OCI-LY7 (cell line): ENCODE measurements around the gene CDC34. TPM values are rescaled to one million over a fixed set of nuclear protein-coding genes. Genes with fewer than 3 reads are reported as not detected.
A peak's percentile ranks its signal among the peaks of the same experiment; 100 is the strongest.

ENCODE experiments used
- BruUV-seq: library from RNA; stranded (reverse); fragments of 400-500 nt; replicated peaks from 2 replicates; lab custom pipeline; 2021; lab: Mats Ljungman, UMichigan
- CTCF ChIA-PET: fragments of 300-600 bp; sonication (Branson Sonifier 250); formaldehyde crosslinking; loops from one replicate; lab custom pipeline; 2022; ENCODE audit warnings: antibody characterized with exemption; ENCODE audit not compliant: unreplicated experiment; lab: Charles Lee
- POLR2A ChIA-PET: fragments of 300-600 bp; sonication (Branson Sonifier 250); formaldehyde crosslinking; loops from one replicate; lab custom pipeline; 2022; ENCODE audit warnings: antibody characterized with exemption; lab: Charles Lee
- DNase-seq: peaks from one replicate; pipeline ENCODE4 v3.0.0-alpha.2; 2015; ENCODE audit warnings: low spot score
- H2AFZ ChIP-seq: fragments of 200-600 bp; sonication (generic), shearing (Covaris generic); 2 replicates; pipeline ENCODE4 v1.6.1; 2014; ENCODE audit warnings: mild to moderate bottlenecking, antibody characterized with exemption, low read length, moderate library complexity
- H3K27ac ChIP-seq: fragments of 200-600 bp; sonication (generic); 2 replicates; pipeline ENCODE4 v1.5.1; 2014; ENCODE audit warnings: mixed run types, low read depth, mild to moderate bottlenecking, moderate library complexity, low read length, inconsistent platforms; ENCODE audit not compliant: poor library complexity, severe bottlenecking
- H3K36me3 ChIP-seq: fragments of 200-600 bp; sonication (generic); 2 replicates; pipeline ENCODE4 v1.6.1; 2014; ENCODE audit warnings: mild to moderate bottlenecking, antibody characterized with exemption, low read length, moderate library complexity, mixed read lengths; ENCODE audit not compliant: insufficient read depth
- H3K4me1 ChIP-seq: fragments of 200-600 bp; sonication (generic); 2 replicates; pipeline ENCODE4 v1.5.1; 2014; ENCODE audit warnings: mild to moderate bottlenecking, low read length; ENCODE audit not compliant: insufficient read depth, poor library complexity, severe bottlenecking
- H3K4me2 ChIP-seq: fragments of 200-600 bp; sonication (generic); 2 replicates; pipeline ENCODE4 v1.6.1; 2014; ENCODE audit warnings: mild to moderate bottlenecking, low read length
- H3K4me3 ChIP-seq: fragments of 200-600 bp; sonication (generic); 2 replicates; pipeline ENCODE4 v1.5.1; 2014; ENCODE audit warnings: mild to moderate bottlenecking, low read depth, low read length; ENCODE audit not compliant: poor library complexity, severe bottlenecking
- H3K79me2 ChIP-seq: fragments of 200-600 bp; sonication (generic); 2 replicates; pipeline ENCODE4 v1.6.1; 2016; ENCODE audit warnings: low read depth, mild to moderate bottlenecking, low read length, moderate library complexity, mixed read lengths; ENCODE audit not compliant: insufficient read depth
- H3K9me2 ChIP-seq: fragments of 200-600 bp; sonication (generic); 2 replicates; pipeline ENCODE4 v1.6.1; 2016; ENCODE audit warnings: mild to moderate bottlenecking, low read length, mixed read lengths; ENCODE audit not compliant: insufficient read depth
- H3K9me3 ChIP-seq: fragments of 200-600 bp; sonication (generic); 2 replicates; pipeline ENCODE4 v1.6.1; 2014; ENCODE audit warnings: mild to moderate bottlenecking, mixed run types, low read length, mixed read lengths
- H4K20me1 ChIP-seq: fragments of 200-600 bp; sonication (generic); 2 replicates; pipeline ENCODE4 v1.6.1; 2014; ENCODE audit warnings: mild to moderate bottlenecking, antibody characterized with exemption, low read length, moderate library complexity, mixed read lengths; ENCODE audit not compliant: insufficient read depth
- EZH2phosphoT487 ChIP-seq: fragments of 200-600 bp; sonication (generic); IDR thresholded peaks from 2 replicates; pipeline ENCODE4 v1.6.1; 2018; ENCODE audit warnings: low read depth, borderline replicate concordance, mild to moderate bottlenecking, mixed run types, antibody characterized with exemption, low read length, moderate library complexity, mixed read lengths
- intact Hi-C: fragments of 100-400 bp; cut with micrococcal nuclease; formaldehyde crosslinking; loops from one replicate; pipeline ENCODE4 v1.10.0; 2022; ENCODE audit not compliant: unreplicated experiment
- total RNA-seq, 2 experiments: library from RNA; depleted of rRNA in 1 of 2; stranded (reverse); fragments of >200 nt in 1 of 2; shearing (Covaris generic) in 1 of 2; gene quantifications; 2 replicates each; pipeline ENCODE4 v1.2.3, GENCODE V29; 2014 to 2022
- TF ChIP-seq, protein P1 (sequence below): fragments of 200-600 bp; sonication (generic); conservative IDR thresholded peaks from 2 replicates; pipeline ENCODE4 v1.5.1; 2014; ENCODE audit warnings: mild to moderate bottlenecking, antibody characterized with exemption, low read length, moderate library complexity, mixed read lengths

The CDC34 gene
- total RNA-seq, 2 experiments from 2014 or later: 58.2 to 77.2 TPM

- DNase-seq: peak; percentile 99
- Histone ChIP-seq H3K4me1 (peaks cover 36% of the 10 kb centered on the region), H3K4me3 (peak overlapping the region; percentile 83), H3K9me2 (no peaks in the 10 kb centered on the region), H3K36me3 (no peaks in the 10 kb centered on the region; the same call in 1 of the 2 replicates), H3K4me2 (peak overlapping the region; percentile 98), H4K20me1 (no peaks in the 10 kb centered on the region), H3K79me2 (peaks cover 6% of the 10 kb centered on the region; the same call in 1 of the 2 replicates), H3K27ac (peak overlapping the region; percentile 54), H3K9me3 (no peaks in the 10 kb centered on the region), H2AFZ (peak overlapping the region; percentile 95)
- TF ChIP-seq, protein P1, sequence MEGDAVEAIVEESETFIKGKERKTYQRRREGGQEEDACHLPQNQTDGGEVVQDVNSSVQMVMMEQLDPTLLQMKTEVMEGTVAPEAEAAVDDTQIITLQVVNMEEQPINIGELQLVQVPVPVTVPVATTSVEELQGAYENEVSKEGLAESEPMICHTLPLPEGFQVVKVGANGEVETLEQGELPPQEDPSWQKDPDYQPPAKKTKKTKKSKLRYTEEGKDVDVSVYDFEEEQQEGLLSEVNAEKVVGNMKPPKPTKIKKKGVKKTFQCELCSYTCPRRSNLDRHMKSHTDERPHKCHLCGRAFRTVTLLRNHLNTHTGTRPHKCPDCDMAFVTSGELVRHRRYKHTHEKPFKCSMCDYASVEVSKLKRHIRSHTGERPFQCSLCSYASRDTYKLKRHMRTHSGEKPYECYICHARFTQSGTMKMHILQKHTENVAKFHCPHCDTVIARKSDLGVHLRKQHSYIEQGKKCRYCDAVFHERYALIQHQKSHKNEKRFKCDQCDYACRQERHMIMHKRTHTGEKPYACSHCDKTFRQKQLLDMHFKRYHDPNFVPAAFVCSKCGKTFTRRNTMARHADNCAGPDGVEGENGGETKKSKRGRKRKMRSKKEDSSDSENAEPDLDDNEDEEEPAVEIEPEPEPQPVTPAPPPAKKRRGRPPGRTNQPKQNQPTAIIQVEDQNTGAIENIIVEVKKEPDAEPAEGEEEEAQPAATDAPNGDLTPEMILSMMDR: peak; percentile 87
- TF ChIP-seq EZH2phosphoT487: no peak
- POLR2A ChIA-PET: interaction anchor here (0.6 to 0.9 kb wide), 4 partner anchors 16 to 85 kb away, joined by 3 to 6 read pairs (median 3); partner anchors contain the start of gene CDC34
- no TSS peak for BruUV-seq
- CTCF ChIA-PET: interaction anchor here (1.0 kb wide), 2 partner anchors 15 to 136 kb away, joined by 3 read pairs; no protein-coding TSS in a partner anchor
- intact Hi-C loops: loop anchor here (2.0 kb wide), 2 partner anchors 18 to 64 kb away; no protein-coding TSS in a partner anchor
Measured at GRCh38 chr19:506404-507285, 24.9 kb upstream of the CDC34 start.

- H3K27ac ChIP-seq: peak within 1 kb of the TSS; percentile 54
- peak within 1 kb of the TSS; percentile 95 for H2AFZ ChIP-seq
- no TSS peak for BruUV-seq
- intact Hi-C loops: loop anchor here (2.0 kb wide), 2 partner anchors 19 to 63 kb away; no protein-coding TSS in a partner anchor
- no peaks in the 10 kb centered on the region for H3K9me2 ChIP-seq
- CTCF ChIA-PET: no interaction called here
- peaks cover 6% of the 10 kb centered on the region; the same call in 1 of the 2 replicates for H3K79me2 ChIP-seq
- no peaks in the 10 kb centered on the region for H4K20me1 ChIP-seq
- H3K9me3 ChIP-seq: no peaks in the 10 kb centered on the region
- POLR2A ChIA-PET: no interaction called here
- peak; percentile 85 for DNase-seq
- H3K4me3 ChIP-seq: peak within 1 kb of the TSS; percentile 83
- TF ChIP-seq, protein P1: no peak
- TF ChIP-seq EZH2phosphoT487: no peak
- no peaks in the 10 kb centered on the region; the same call in 1 of the 2 replicates for H3K36me3 ChIP-seq
- H3K4me2 ChIP-seq: peak within 1 kb of the TSS; percentile 98
- H3K4me1 ChIP-seq: peaks cover 38% of the 10 kb centered on the region
Measured at GRCh38 chr19:507286-508203, 24.0 kb upstream of the CDC34 start, which contains the start of gene TPGS1. Gene TPGS1, plus strand, starts transcription at chr19:507497. Its CDS starts 10 bp downstream, at chr19:507507.
